Keratinocyte (primary cell): ENCODE measurements around the gene CLCN7.

ENCODE experiments used
- CTCF ChIP-seq, 3 experiments: IDR thresholded peaks in 1 of 3; conservative IDR thresholded peaks in 1 of 3; optimal IDR thresholded peaks in 1 of 3; 2 replicates in 2 of 3; 3 replicates in 1 of 3; pipeline versions ENCODE3 to v1.5.1; 2011; ENCODE audit warnings: low read length in 3 of 3, mild to moderate bottlenecking in 3 of 3, moderate library complexity in 2 of 3, control low read depth in 1 of 3, inconsistent platforms in 1 of 3; ENCODE audit not compliant: insufficient read depth in 2 of 3; ENCODE audit errors: extremely low read depth in 1 of 3
- EZH2 ChIP-seq: IDR thresholded peaks from one replicate; pipeline ENCODE4 v1.6.1; 2012; ENCODE audit warnings: inconsistent platforms, mild to moderate bottlenecking, low read length, moderate library complexity

GRCh38 chr16:1433263-1433560, 41.6 kb downstream of the CLCN7 start:
- TF ChIP-seq CTCF (optimal IDR thresholded peaks at IDR 0.05 in 1 of 3, IDR thresholded peaks at IDR 0.05 in 1 of 3, conservative IDR thresholded peaks at IDR 0.05 in 1 of 3; ENCODE audit: extremely low read depth in 1 of 3, insufficient read depth in 2 of 3, low read length in 3 of 3) (no peak), EZH2 (no peak)
